Measurements from ENCODE around the gene COA6. TPM values are rescaled to one million over a fixed set of nuclear protein-coding genes. Genes with fewer than 3 reads are reported as not detected.
A peak's percentile ranks its signal among the peaks of the same experiment; 100 is the strongest.

Gene COA6
- polyA plus RNA-seq, 1 donor (not counting 4 experiments of a cell fraction or from before 2014, with no cell fraction given) = 36.0 TPM

GRCh38 chr1:234342774-234343173 lies 30.5 kb upstream of the COA6 start:
- Histone ChIP-seq H3K4me2 (ENCODE audit: control insufficient read depth, extremely low read depth, insufficient read depth, low read depth, low read length) (no peak overlapping the region), H3K9me1 (ENCODE audit: control insufficient read depth, extremely low read depth, insufficient read depth, low read length) (no peaks in the 10 kb centered on the region), H3K27ac (ENCODE audit: control insufficient read depth, insufficient read depth, low read length) (no peak overlapping the region), H4K20me1 (ENCODE audit: control insufficient read depth, extremely low read depth, insufficient read depth, low read length) (no peaks in the 10 kb centered on the region), H2AFZ (ENCODE audit: control insufficient read depth, low read length) (peak overlapping the region; percentile 6), H3K36me3 (ENCODE audit: control insufficient read depth in 2 of 2, extremely low read depth in 1 of 2, insufficient read depth in 2 of 2, low read length in 2 of 2) (no peaks in the 10 kb centered on the region), H3K27me3 (ENCODE audit: control insufficient read depth, extremely low read depth, insufficient read depth, low read length) (no peaks in the 10 kb centered on the region), H3K4me3 (ENCODE audit: control insufficient read depth in 2 of 3, extremely low read depth in 1 of 3, insufficient read depth in 2 of 3, low read depth in 1 of 3, low read length in 3 of 3) (no peak overlapping the region), H3K4me1 (ENCODE audit: control insufficient read depth, extremely low read depth, insufficient read depth, low read length) (no peaks in the 10 kb centered on the region), H3K9me3 (ENCODE audit: control insufficient read depth, low read depth, low read length) (no peaks in the 10 kb centered on the region), H3K79me2 (ENCODE audit: control insufficient read depth, insufficient read depth, low read length) (no peaks in the 10 kb centered on the region), H3K9ac (ENCODE audit: control insufficient read depth, extremely low read depth, insufficient read depth, low read length) (no peak overlapping the region)
- TF ChIP-seq CTCF (optimal IDR thresholded peaks at IDR 0.05 in 1 of 3, IDR thresholded peaks at IDR 0.05 in 1 of 3, conservative IDR thresholded peaks at IDR 0.05 in 1 of 3; ENCODE audit: extremely low read depth in 1 of 3, insufficient read depth in 2 of 3, low read length in 3 of 3) (no peak), EZH2 (IDR thresholded peaks at IDR 0.05; ENCODE audit: low read length) (no peak)
- DNase-seq (ENCODE audit: low read depth, low spot score) (no peak), FAIRE-seq (no peak)
- dilution Hi-C loops (cut with MboI; ENCODE audit: extremely low pct_ligation_motif_present, low sequenced_read_pairs) = no loop called here

DNA sequence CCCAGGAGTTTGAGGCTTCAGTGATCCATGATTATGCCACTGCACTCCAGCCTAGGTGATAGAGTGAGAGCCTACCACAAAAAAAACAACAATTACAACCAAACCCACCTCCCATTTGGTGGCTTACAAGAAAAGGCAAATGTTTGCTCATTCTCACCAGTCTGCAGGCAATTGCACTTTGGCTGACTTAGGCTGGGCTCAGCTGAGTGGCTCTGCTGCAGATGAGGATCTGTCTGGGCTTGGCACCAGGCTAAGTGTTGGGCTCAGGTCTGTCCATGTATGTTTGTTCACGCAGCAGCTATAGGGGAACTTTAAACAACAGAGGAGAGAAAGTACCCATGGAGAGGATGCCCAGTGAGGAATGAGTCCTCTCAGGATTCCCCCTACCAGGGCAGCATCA lies 28.0 kb upstream of the COA6 start:
- TF ChIP-seq EZH2 (IDR thresholded peaks at IDR 0.05; ENCODE audit: low read length) (no peak), CTCF (optimal IDR thresholded peaks at IDR 0.05 in 1 of 3, IDR thresholded peaks at IDR 0.05 in 1 of 3, conservative IDR thresholded peaks at IDR 0.05 in 1 of 3; ENCODE audit: extremely low read depth in 1 of 3, insufficient read depth in 2 of 3, low read length in 3 of 3) (no peak)
- H3K27ac ChIP-seq (ENCODE audit: control insufficient read depth, insufficient read depth, low read length) = no peak overlapping the region
- H3K79me2 ChIP-seq (ENCODE audit: control insufficient read depth, insufficient read depth, low read length) = no peaks in the 10 kb centered on the region

More for the DNA sequence above, 28.0 kb upstream of the COA6 start:
- H3K4me3 ChIP-seq (ENCODE audit: control insufficient read depth in 2 of 3, extremely low read depth in 1 of 3, insufficient read depth in 2 of 3, low read depth in 1 of 3, low read length in 3 of 3) = no peak overlapping the region
- H3K4me2 ChIP-seq (ENCODE audit: control insufficient read depth, extremely low read depth, insufficient read depth, low read depth, low read length) = no peak overlapping the region
- H3K36me3 ChIP-seq (ENCODE audit: control insufficient read depth in 2 of 2, extremely low read depth in 1 of 2, insufficient read depth in 2 of 2, low read length in 2 of 2) = no peaks in the 10 kb centered on the region
- H3K9ac ChIP-seq (ENCODE audit: control insufficient read depth, extremely low read depth, insufficient read depth, low read length) = no peak overlapping the region
- DNase-seq (ENCODE audit: low read depth, low spot score) (no peak), FAIRE-seq (no peak)
- H3K9me3 ChIP-seq (ENCODE audit: control insufficient read depth, low read depth, low read length) = no peaks in the 10 kb centered on the region
- H3K4me1 ChIP-seq (ENCODE audit: control insufficient read depth, extremely low read depth, insufficient read depth, low read length) = no peaks in the 10 kb centered on the region
- no peaks in the 10 kb centered on the region for H3K27me3 ChIP-seq (ENCODE audit: control insufficient read depth, extremely low read depth, insufficient read depth, low read length)
- H4K20me1 ChIP-seq (ENCODE audit: control insufficient read depth, extremely low read depth, insufficient read depth, low read length) = no peaks in the 10 kb centered on the region
- no peak overlapping the region for H2AFZ ChIP-seq (ENCODE audit: control insufficient read depth, low read length)
- H3K9me1 ChIP-seq (ENCODE audit: control insufficient read depth, extremely low read depth, insufficient read depth, low read length) = no peaks in the 10 kb centered on the region
- dilution Hi-C loops (cut with MboI; ENCODE audit: extremely low pct_ligation_motif_present, low sequenced_read_pairs) = no loop called here

All from keratinocyte (primary cell).